Natural killer cell treated with Interleukin-12 subunit alpha and Interleukin-12 subunit beta and Interleukin-15 and Interleukin-18, amount 100 ng/mL, for 72 hours (primary cell): ENCODE measurements around the gene RNF130. TPM values are rescaled to one million over a fixed set of nuclear protein-coding genes. Genes with fewer than 3 reads are reported as not detected.

Experiments used
- ATAC-seq, 2 donors: fragments of 150-1000 bp; cut with Tn5 transposase in 1 of 2; sonication (Bioruptor Pico), chemical (Tn5 transposase) in 1 of 2; 2 replicates each; pipeline ENCODE4 v1.10.0; 2021
- DNase-seq: peaks from one replicate; pipeline ENCODE4 v3.0.0; 2022; ENCODE audit warnings: low spot score
- H3K27ac Mint-ChIP-seq, 2 donors: 1 replicate in 1 of 2; 2 replicates in 1 of 2; pipeline ENCODE4 v1.8.0; 2022; ENCODE audit warnings: mixed read lengths in 2 of 2, mild to moderate bottlenecking in 1 of 2, moderate library complexity in 1 of 2
- H3K27me3 Mint-ChIP-seq, 2 donors: 1 replicate in 1 of 2; 2 replicates in 1 of 2; pipeline ENCODE4 v1.8.0; 2022; ENCODE audit warnings: mixed read lengths in 2 of 2
- H3K36me3 Mint-ChIP-seq: one replicate; pipeline ENCODE4 v1.8.0; 2022; ENCODE audit warnings: mixed read lengths
- H3K4me1 Mint-ChIP-seq, 2 donors: 1 replicate in 1 of 2; 2 replicates in 1 of 2; pipeline ENCODE4 v1.8.0; 2022; ENCODE audit warnings: low read depth in 2 of 2, mixed read lengths in 2 of 2, mild to moderate bottlenecking in 1 of 2
- H3K4me3 Mint-ChIP-seq: one replicate; pipeline ENCODE4 v1.8.0; 2022; ENCODE audit warnings: mixed read lengths
- H3K9me3 Mint-ChIP-seq: 2 replicates; pipeline ENCODE4 v1.8.0; 2022; ENCODE audit warnings: mixed read lengths
- total RNA-seq, 2 donors: library from RNA; stranded (reverse); gene quantifications; one replicate each; pipeline ENCODE4 v1.2.3, GENCODE V29; 2022

The RNF130 gene
- total RNA-seq, 2 donors from 2014 or later, result 12.4 to 17.0 TPM

GRCh38 chr5:180070756-180071530, 616 bp downstream of the RNF130 start:
- Mint-ChIP-seq H3K27ac (peak overlapping the region; percentile 32 to 40), H3K36me3 (no peaks in the 10 kb centered on the region)

GRCh38 chr5:180069589-180070247, 1.8 kb downstream of the RNF130 start:
- Mint-ChIP-seq H3K9me3 (no peaks in the 10 kb centered on the region), H3K27ac (peak overlapping the region in 1 of 2 donors; percentile 40), H3K27me3 (peaks cover 6 to 7% of the 10 kb centered on the region in 2 donors), H3K4me3 (peak overlapping the region; percentile 89), H3K4me1 (peaks cover 25 to 26% of the 10 kb centered on the region in 2 donors), H3K36me3 (no peaks in the 10 kb centered on the region)
- ATAC-seq, result no peak
- no peak for DNase-seq

More at GRCh38 chr5:180070756-180071530, 616 bp downstream of the RNF130 start:
- ATAC-seq, result peak; percentile 20 to 39
- DNase-seq, result no peak
- H3K4me3 Mint-ChIP-seq, result peak overlapping the region; percentile 89
- H3K4me1 Mint-ChIP-seq, result peaks cover 25 to 26% of the 10 kb centered on the region in 2 donors
- H3K27me3 Mint-ChIP-seq, result peaks cover 12 to 13% of the 10 kb centered on the region in 2 donors
- H3K9me3 Mint-ChIP-seq, result no peaks in the 10 kb centered on the region

GRCh38 chr5:180068519-180069090, 3.0 kb downstream of the RNF130 start:
- ATAC-seq (no peak), DNase-seq (no peak)
- Mint-ChIP-seq H3K36me3 (no peaks in the 10 kb centered on the region), H3K4me3 (no peak overlapping the region), H3K27ac (no peak overlapping the region), H3K4me1 (peaks cover 24 to 25% of the 10 kb centered on the region in 2 donors), H3K9me3 (no peaks in the 10 kb centered on the region), H3K27me3 (peaks cover 6 to 8% of the 10 kb centered on the region in 2 donors)

GRCh38 chr5:180067986-180068385, 3.6 kb downstream of the RNF130 start:
- H3K27ac Mint-ChIP-seq, result no peak overlapping the region
- no peak for DNase-seq
- H3K36me3 Mint-ChIP-seq, result no peaks in the 10 kb centered on the region
- no peak for ATAC-seq
- H3K9me3 Mint-ChIP-seq, result no peaks in the 10 kb centered on the region
- peaks cover 22 to 29% of the 10 kb centered on the region in 2 donors for H3K4me1 Mint-ChIP-seq
- H3K27me3 Mint-ChIP-seq, result peaks cover 6 to 8% of the 10 kb centered on the region in 2 donors
- no peak overlapping the region for H3K4me3 Mint-ChIP-seq

GRCh38 chr5:180060192-180060591, 11.4 kb downstream of the RNF130 start:
- Mint-ChIP-seq H3K27me3 (peaks cover 0 to 6% of the 10 kb centered on the region in 2 donors), H3K4me1 (peaks cover 12 to 13% of the 10 kb centered on the region in 2 donors)

GRCh38 chr5:180059326-180059725, 12.2 kb downstream of the RNF130 start:
- no peak overlapping the region for H3K27ac Mint-ChIP-seq
- DNase-seq, result no peak
- H3K4me3 Mint-ChIP-seq, result no peak overlapping the region
- H3K36me3 Mint-ChIP-seq, result no peaks in the 10 kb centered on the region
- peaks cover 0 to 2% of the 10 kb centered on the region in 2 donors for H3K27me3 Mint-ChIP-seq
- peaks cover 12 to 13% of the 10 kb centered on the region in 2 donors for H3K4me1 Mint-ChIP-seq
- no peaks in the 10 kb centered on the region for H3K9me3 Mint-ChIP-seq
- ATAC-seq, result no peak

More at GRCh38 chr5:180060192-180060591, 11.4 kb downstream of the RNF130 start:
- Mint-ChIP-seq H3K4me3 (no peak overlapping the region), H3K27ac (no peak overlapping the region), H3K9me3 (no peaks in the 10 kb centered on the region), H3K36me3 (no peaks in the 10 kb centered on the region)
- ATAC-seq (no peak), DNase-seq (no peak)

GRCh38 chr5:180056153-180056552, 15.4 kb downstream of the RNF130 start:
- peaks cover 19 to 24% of the 10 kb centered on the region in 2 donors for H3K4me1 Mint-ChIP-seq
- no peak for ATAC-seq

GRCh38 chr5:180054226-180054625, 17.3 kb downstream of the RNF130 start:
- Mint-ChIP-seq H3K27me3 (peaks cover 0 to 2% of the 10 kb centered on the region in 2 donors), H3K36me3 (no peaks in the 10 kb centered on the region), H3K4me3 (no peak overlapping the region), H3K9me3 (no peaks in the 10 kb centered on the region), H3K4me1 (peaks cover 24 to 28% of the 10 kb centered on the region in 2 donors), H3K27ac (no peak overlapping the region)
- ATAC-seq (no peak), DNase-seq (no peak)

More at GRCh38 chr5:180056153-180056552, 15.4 kb downstream of the RNF130 start:
- H3K4me3 Mint-ChIP-seq, result no peak overlapping the region
- no peak overlapping the region for H3K27ac Mint-ChIP-seq
- H3K36me3 Mint-ChIP-seq, result no peaks in the 10 kb centered on the region
- H3K27me3 Mint-ChIP-seq, result peaks cover 0 to 2% of the 10 kb centered on the region in 2 donors
- no peak for DNase-seq
- no peaks in the 10 kb centered on the region for H3K9me3 Mint-ChIP-seq

GRCh38 chr5:180053061-180053602, 18.4 kb downstream of the RNF130 start:
- no peak for ATAC-seq
- H3K27me3 Mint-ChIP-seq, result no peaks in the 10 kb centered on the region
- H3K27ac Mint-ChIP-seq, result peak overlapping the region in 1 of 2 donors; percentile 24
- no peaks in the 10 kb centered on the region for H3K9me3 Mint-ChIP-seq
- H3K36me3 Mint-ChIP-seq, result no peaks in the 10 kb centered on the region
- H3K4me3 Mint-ChIP-seq, result no peak overlapping the region
- DNase-seq, result no peak
- peaks cover 20 to 28% of the 10 kb centered on the region in 2 donors for H3K4me1 Mint-ChIP-seq

- DNase-seq, result no peak
- no peaks in the 10 kb centered on the region for H3K27me3 Mint-ChIP-seq
- peak overlapping the region in 1 of 2 donors; percentile 24 for H3K27ac Mint-ChIP-seq
- ATAC-seq, result no peak
- H3K9me3 Mint-ChIP-seq, result no peaks in the 10 kb centered on the region
- no peaks in the 10 kb centered on the region for H3K36me3 Mint-ChIP-seq
- H3K4me1 Mint-ChIP-seq, result peaks cover 21 to 34% of the 10 kb centered on the region in 2 donors
- H3K4me3 Mint-ChIP-seq, result no peak overlapping the region
Observed at GRCh38 chr5:180052211-180052818, 19.2 kb downstream of the RNF130 start.

- H3K27ac Mint-ChIP-seq, result peak overlapping the region; percentile 38 to 41
- DNase-seq, result no peak
- H3K9me3 Mint-ChIP-seq, result no peaks in the 10 kb centered on the region
- no peak overlapping the region for H3K4me3 Mint-ChIP-seq
- peaks cover 18 to 27% of the 10 kb centered on the region in 2 donors for H3K4me1 Mint-ChIP-seq
- no peaks in the 10 kb centered on the region for H3K27me3 Mint-ChIP-seq
- no peak for ATAC-seq
- no peaks in the 10 kb centered on the region for H3K36me3 Mint-ChIP-seq
Observed at GRCh38 chr5:180050121-180050940, 21.2 kb downstream of the RNF130 start.

- Mint-ChIP-seq H3K9me3 (no peaks in the 10 kb centered on the region), H3K27ac (no peak overlapping the region), H3K27me3 (no peaks in the 10 kb centered on the region), H3K4me3 (no peak overlapping the region), H3K36me3 (no peaks in the 10 kb centered on the region), H3K4me1 (peaks cover 18 to 27% of the 10 kb centered on the region in 2 donors)
- ATAC-seq (no peak), DNase-seq (no peak)
Observed at GRCh38 chr5:180049185-180049548, 22.4 kb downstream of the RNF130 start.

- DNase-seq, result no peak
- no peak overlapping the region for H3K4me3 Mint-ChIP-seq
- peaks cover 18 to 23% of the 10 kb centered on the region in 2 donors for H3K4me1 Mint-ChIP-seq
Observed at GRCh38 chr5:180047667-180048066, 23.9 kb downstream of the RNF130 start.

More at GRCh38 chr5:180047667-180048066, 23.9 kb downstream of the RNF130 start:
- H3K27me3 Mint-ChIP-seq, result no peaks in the 10 kb centered on the region
- no peaks in the 10 kb centered on the region for H3K9me3 Mint-ChIP-seq
- H3K36me3 Mint-ChIP-seq, result no peaks in the 10 kb centered on the region
- H3K27ac Mint-ChIP-seq, result peak overlapping the region in 1 of 2 donors; percentile 25
- no peak for ATAC-seq
